Parathyroid adenoma (tissue), 2 donors: ENCODE measurements around the gene ARFGAP1.

ENCODE experiments used
- H2AFZ ChIP-seq: fragments of 300-600 bp; sonication (generic); one replicate; pipeline ENCODE4 v1.7.0; 2017; ENCODE audit warnings: antibody characterized with exemption, mild to moderate bottlenecking
- H3K27ac ChIP-seq: fragments of 300-600 bp; sonication (generic); one replicate; pipeline ENCODE4 v1.7.0; 2017
- H3K27me3 ChIP-seq: fragments of 300-600 bp; sonication (generic); one replicate; pipeline ENCODE4 v1.7.0; 2017; ENCODE audit warnings: low read length; ENCODE audit not compliant: control insufficient read depth, insufficient read depth
- H3K36me3 ChIP-seq: fragments of 300-600 bp; sonication (generic); one replicate; pipeline ENCODE4 v1.7.0; 2017; ENCODE audit warnings: low read length; ENCODE audit not compliant: control insufficient read depth, insufficient read depth
- H3K4me1 ChIP-seq: fragments of 300-600 bp; sonication (generic); one replicate; pipeline ENCODE4 v1.7.0; 2017; ENCODE audit warnings: control low read depth
- H3K4me2 ChIP-seq: fragments of 300-600 bp; sonication (generic); one replicate; pipeline ENCODE4 v1.7.0; 2017; ENCODE audit warnings: low read length
- H3K4me3 ChIP-seq: fragments of 300-600 bp; sonication (generic); one replicate; pipeline ENCODE4 v1.7.0; 2017; ENCODE audit warnings: low read depth, low read length
- H3K79me2 ChIP-seq: fragments of 300-600 bp; sonication (generic); one replicate; pipeline ENCODE4 v1.7.0; 2017; ENCODE audit warnings: control low read depth
- H3K9ac ChIP-seq: fragments of 300-600 bp; sonication (generic); one replicate; pipeline ENCODE4 v1.7.0; 2017; ENCODE audit warnings: mild to moderate bottlenecking
- H3K9me3 ChIP-seq: fragments of 300-600 bp; sonication (generic); one replicate; pipeline ENCODE4 v1.7.0; 2017; ENCODE audit warnings: low read length; ENCODE audit not compliant: control insufficient read depth
- TF ChIP-seq, protein P1 (sequence below): fragments of 300-600 bp; sonication (generic); IDR thresholded peaks from one replicate; pipeline ENCODE4 v1.7.0; 2017; ENCODE audit warnings: antibody characterized with exemption, mild to moderate bottlenecking
- donor health status: primary hyperparathyroidism.

Gene ARFGAP1

DNA sequence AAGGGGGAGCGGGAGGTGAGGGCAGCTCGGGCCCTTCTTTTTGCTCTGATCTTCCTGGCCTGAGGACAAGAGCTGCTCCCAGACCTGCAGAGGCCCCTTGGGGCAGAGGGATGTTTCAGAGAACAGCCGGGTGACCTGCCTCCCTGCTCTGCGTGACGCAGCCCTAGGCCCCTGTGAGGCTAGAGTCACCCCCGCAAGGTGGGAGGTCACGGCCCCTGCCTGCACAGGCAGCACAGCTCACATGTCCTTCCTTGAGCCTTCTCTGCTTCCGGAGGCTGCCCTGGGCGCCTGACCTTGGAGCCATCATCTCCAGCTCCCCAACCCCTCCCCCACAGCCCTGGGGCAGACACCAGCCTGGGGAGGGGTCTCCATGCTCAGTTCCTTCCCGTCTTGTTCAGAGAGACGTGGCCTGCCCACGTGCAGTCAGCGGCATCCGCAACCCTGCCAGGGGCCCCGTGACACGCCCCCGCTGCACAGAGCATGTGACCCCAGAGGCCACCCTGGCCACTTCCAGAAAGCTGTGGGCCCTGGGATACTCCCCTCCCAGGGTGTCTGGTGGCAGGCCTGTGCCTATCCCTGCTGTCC lies 37.1 kb upstream of the ARFGAP1 start, which contains the start of gene BIRC7:
TSS of gene BIRC7 (plus strand) at position 507 of the 585 bp plus-strand sequence. CDS start 192 bp downstream, outside the sequence.
- Histone ChIP-seq H3K4me3 (no peak within 1 kb of the TSS), H3K9ac (no peak within 1 kb of the TSS), H3K36me3 (no peaks in the 10 kb centered on the region), H3K9me3 (no peaks in the 10 kb centered on the region), H2AFZ (no peak within 1 kb of the TSS), H3K4me2 (no peak within 1 kb of the TSS), H3K4me1 (no peaks in the 10 kb centered on the region), H3K79me2 (no peaks in the 10 kb centered on the region), H3K27ac (no peak within 1 kb of the TSS), H3K27me3 (no peaks in the 10 kb centered on the region)
- TF ChIP-seq, protein P1, sequence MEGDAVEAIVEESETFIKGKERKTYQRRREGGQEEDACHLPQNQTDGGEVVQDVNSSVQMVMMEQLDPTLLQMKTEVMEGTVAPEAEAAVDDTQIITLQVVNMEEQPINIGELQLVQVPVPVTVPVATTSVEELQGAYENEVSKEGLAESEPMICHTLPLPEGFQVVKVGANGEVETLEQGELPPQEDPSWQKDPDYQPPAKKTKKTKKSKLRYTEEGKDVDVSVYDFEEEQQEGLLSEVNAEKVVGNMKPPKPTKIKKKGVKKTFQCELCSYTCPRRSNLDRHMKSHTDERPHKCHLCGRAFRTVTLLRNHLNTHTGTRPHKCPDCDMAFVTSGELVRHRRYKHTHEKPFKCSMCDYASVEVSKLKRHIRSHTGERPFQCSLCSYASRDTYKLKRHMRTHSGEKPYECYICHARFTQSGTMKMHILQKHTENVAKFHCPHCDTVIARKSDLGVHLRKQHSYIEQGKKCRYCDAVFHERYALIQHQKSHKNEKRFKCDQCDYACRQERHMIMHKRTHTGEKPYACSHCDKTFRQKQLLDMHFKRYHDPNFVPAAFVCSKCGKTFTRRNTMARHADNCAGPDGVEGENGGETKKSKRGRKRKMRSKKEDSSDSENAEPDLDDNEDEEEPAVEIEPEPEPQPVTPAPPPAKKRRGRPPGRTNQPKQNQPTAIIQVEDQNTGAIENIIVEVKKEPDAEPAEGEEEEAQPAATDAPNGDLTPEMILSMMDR: no peak

DNA sequence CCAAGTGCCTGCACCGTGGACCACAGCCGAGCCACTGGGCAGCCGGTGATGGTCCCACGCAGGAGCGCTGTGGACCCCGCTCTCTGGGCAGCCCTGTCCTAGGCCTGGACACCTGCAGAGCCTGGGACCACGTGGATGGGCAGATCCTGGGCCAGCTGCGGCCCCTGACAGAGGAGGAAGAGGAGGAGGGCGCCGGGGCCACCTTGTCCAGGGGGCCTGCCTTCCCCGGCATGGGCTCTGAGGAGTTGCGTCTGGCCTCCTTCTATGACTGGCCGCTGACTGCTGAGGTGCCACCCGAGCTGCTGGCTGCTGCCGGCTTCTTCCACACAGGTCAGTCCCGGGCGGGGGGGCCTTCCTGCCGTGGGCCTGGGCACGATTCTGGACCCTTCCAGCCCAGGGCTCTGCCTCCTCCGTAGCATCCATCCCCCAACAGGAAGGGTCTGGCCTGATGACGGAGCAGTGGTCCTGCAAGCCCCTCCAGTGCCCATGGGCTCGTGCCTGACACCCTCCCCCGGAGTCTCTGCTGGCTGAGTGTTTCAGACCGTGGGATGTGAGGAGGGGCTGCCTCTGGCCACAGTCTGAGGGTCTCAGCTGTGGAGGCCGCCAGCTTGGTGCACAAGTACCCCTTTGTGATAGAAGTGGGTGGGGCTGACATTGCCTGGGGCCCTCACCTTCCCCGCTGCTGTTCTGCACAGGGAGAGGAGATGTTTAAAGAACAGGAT lies 36.3 kb upstream of the ARFGAP1 start:
- Histone ChIP-seq H3K36me3 (no peaks in the 10 kb centered on the region), H2AFZ (no peak overlapping the region), H3K4me3 (no peak overlapping the region), H3K9me3 (no peaks in the 10 kb centered on the region), H3K79me2 (no peaks in the 10 kb centered on the region), H3K4me1 (no peaks in the 10 kb centered on the region), H3K27me3 (no peaks in the 10 kb centered on the region), H3K4me2 (no peak overlapping the region), H3K27ac (no peak overlapping the region), H3K9ac (no peak overlapping the region)
- TF ChIP-seq, protein P1: no peak

DNA sequence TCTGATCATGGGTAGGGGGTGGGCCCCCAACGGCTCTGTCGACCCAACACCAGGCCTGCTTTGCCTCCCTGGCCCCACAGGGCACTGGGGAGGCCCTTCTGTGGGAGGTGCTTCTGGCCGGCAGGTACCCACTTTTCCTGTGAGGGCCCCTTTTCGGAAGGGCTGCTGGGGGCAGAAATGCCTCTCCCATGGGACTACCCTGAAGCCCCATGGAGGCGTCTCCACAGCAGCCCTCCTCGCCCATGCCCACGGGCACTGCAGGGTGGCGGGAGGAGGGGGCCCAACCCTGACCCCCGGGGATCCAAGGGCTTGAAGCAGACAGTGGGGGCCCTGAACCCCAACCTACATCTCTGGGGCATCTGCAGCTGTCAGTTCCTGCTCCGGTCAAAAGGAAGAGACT lies 34.6 kb upstream of the ARFGAP1 start:
- TF ChIP-seq, protein P1: no peak
- H3K9me3 ChIP-seq: no peaks in the 10 kb centered on the region
- H3K36me3 ChIP-seq: no peaks in the 10 kb centered on the region
- no peak overlapping the region for H3K4me3 ChIP-seq
- no peak overlapping the region for H2AFZ ChIP-seq
- H3K9ac ChIP-seq: no peak overlapping the region
- H3K79me2 ChIP-seq: no peaks in the 10 kb centered on the region
- H3K4me1 ChIP-seq: no peaks in the 10 kb centered on the region
- H3K27me3 ChIP-seq: no peaks in the 10 kb centered on the region
- H3K27ac ChIP-seq: no peak overlapping the region
- no peak overlapping the region for H3K4me2 ChIP-seq

DNA sequence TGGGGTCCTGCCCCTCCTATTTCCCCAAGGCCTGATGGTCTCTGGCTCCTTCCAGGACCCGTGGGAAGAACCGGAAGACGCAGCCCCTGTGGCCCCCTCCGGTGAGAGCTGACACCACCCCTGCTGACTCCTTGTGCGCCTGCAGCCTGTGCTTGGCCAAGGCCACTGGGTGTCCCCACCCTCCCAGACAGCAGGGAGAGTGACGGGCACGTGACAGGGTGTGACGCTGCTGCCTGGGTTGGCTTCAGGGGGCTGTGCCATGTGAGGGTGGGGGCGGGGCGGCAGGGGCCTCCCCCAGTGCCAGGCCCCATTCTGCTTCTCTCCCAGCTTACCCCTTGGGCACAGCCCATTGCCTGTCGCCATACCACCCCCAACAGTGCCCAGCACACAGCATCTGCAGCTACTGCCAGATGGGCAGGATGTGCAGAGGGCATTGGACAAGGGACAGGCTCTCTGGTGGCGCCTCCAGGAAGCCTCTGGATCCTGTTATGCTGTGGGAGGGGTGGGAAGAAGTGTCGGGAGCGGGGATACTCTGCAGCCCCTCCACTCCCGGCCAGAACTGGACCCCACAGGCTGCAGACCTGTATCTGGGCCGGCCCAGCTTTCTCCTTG lies 34.0 kb upstream of the ARFGAP1 start:
- H3K79me2 ChIP-seq: no peaks in the 10 kb centered on the region
- TF ChIP-seq, protein P1: no peak
- H3K36me3 ChIP-seq: no peaks in the 10 kb centered on the region
- no peak overlapping the region for H3K4me2 ChIP-seq
- no peaks in the 10 kb centered on the region for H3K4me1 ChIP-seq
- H3K9ac ChIP-seq: no peak overlapping the region
- no peak overlapping the region for H3K27ac ChIP-seq
- no peaks in the 10 kb centered on the region for H3K9me3 ChIP-seq
- H3K27me3 ChIP-seq: no peaks in the 10 kb centered on the region
- no peak overlapping the region for H2AFZ ChIP-seq
- no peak overlapping the region for H3K4me3 ChIP-seq
